Measurements from ENCODE around the gene TOR1AIP1. TPM values are rescaled to one million over a fixed set of nuclear protein-coding genes. Genes with fewer than 3 reads are reported as not detected.
"Not testable (repeated sequence)": the region's sequence is repeated elsewhere in the genome, so short reads cannot be mapped to it uniquely, and the experiment has no call there.

Gene TOR1AIP1, protein sequence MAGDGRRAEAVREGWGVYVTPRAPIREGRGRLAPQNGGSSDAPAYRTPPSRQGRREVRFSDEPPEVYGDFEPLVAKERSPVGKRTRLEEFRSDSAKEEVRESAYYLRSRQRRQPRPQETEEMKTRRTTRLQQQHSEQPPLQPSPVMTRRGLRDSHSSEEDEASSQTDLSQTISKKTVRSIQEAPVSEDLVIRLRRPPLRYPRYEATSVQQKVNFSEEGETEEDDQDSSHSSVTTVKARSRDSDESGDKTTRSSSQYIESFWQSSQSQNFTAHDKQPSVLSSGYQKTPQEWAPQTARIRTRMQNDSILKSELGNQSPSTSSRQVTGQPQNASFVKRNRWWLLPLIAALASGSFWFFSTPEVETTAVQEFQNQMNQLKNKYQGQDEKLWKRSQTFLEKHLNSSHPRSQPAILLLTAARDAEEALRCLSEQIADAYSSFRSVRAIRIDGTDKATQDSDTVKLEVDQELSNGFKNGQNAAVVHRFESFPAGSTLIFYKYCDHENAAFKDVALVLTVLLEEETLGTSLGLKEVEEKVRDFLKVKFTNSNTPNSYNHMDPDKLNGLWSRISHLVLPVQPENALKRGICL
- total RNA-seq (ENCODE audit: unreplicated experiment) = 11.1 TPM
- long read RNA-seq, partial matches to known transcripts = 0 of 2 reads
- long read RNA-seq, other reads (novel, unspliced or antisense) = 0 of 2 reads

DNA sequence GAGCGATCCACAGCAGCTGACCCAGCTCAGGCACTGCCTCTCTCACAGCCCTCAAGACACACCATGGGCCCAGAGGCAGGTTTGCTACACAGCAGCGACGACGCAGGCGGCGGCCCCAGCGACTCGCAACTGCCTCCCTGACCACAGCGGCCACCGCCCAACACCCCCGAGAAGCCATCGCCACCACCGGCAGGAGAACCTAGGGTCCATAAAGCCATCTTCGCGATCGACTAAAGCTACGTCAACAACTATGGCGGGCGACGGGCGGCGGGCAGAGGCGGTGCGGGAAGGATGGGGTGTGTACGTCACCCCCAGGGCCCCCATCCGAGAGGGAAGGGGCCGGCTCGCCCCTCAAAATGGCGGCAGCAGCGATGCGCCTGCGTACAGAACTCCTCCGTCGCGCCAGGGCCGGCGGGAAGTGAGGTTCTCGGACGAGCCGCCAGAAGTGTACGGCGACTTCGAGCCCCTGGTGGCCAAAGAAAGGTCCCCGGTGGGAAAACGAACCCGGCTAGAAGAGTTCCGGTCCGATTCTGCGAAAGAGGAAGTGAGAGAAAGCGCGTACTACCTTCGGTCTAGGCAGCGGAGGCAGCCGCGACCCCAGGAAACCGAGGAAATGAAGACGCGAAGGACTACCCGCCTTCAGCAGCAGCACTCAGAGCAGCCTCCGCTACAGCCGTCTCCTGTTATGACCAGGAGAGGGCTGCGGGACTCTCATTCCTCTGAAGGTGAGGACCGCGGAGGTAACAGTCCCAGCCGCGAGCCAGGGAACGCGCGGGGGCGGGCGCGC lies at the start of gene TOR1AIP1:
TSS of gene TOR1AIP1 (plus strand) at position 33 of the 787 bp plus-strand sequence. CDS start at position 251, 218 bp downstream.
- H3K4me3 Mint-ChIP-seq (ENCODE audit: unreplicated experiment) = peak within 1 kb of the TSS; percentile 97
- TF ChIP-seq, protein P1, sequence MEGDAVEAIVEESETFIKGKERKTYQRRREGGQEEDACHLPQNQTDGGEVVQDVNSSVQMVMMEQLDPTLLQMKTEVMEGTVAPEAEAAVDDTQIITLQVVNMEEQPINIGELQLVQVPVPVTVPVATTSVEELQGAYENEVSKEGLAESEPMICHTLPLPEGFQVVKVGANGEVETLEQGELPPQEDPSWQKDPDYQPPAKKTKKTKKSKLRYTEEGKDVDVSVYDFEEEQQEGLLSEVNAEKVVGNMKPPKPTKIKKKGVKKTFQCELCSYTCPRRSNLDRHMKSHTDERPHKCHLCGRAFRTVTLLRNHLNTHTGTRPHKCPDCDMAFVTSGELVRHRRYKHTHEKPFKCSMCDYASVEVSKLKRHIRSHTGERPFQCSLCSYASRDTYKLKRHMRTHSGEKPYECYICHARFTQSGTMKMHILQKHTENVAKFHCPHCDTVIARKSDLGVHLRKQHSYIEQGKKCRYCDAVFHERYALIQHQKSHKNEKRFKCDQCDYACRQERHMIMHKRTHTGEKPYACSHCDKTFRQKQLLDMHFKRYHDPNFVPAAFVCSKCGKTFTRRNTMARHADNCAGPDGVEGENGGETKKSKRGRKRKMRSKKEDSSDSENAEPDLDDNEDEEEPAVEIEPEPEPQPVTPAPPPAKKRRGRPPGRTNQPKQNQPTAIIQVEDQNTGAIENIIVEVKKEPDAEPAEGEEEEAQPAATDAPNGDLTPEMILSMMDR (IDR thresholded peaks at IDR 0.05; ENCODE audit: partially characterized antibody, unreplicated experiment) = peak; percentile 76
- H3K4me1 Mint-ChIP-seq (ENCODE audit: low read depth, unreplicated experiment) = peaks cover 10% of the 10 kb centered on the region
- no peaks in the 10 kb centered on the region for H3K36me3 Mint-ChIP-seq (ENCODE audit: unreplicated experiment)
- H3K9me3 Mint-ChIP-seq (ENCODE audit: unreplicated experiment) = peaks cover 15% of the 10 kb centered on the region
- peaks cover 3% of the 10 kb centered on the region for H3K27me3 Mint-ChIP-seq (ENCODE audit: unreplicated experiment)
- DNase-seq = peak; percentile 97
- H3K27ac Mint-ChIP-seq (ENCODE audit: unreplicated experiment) = peak within 1 kb of the TSS; percentile 100

DNA sequence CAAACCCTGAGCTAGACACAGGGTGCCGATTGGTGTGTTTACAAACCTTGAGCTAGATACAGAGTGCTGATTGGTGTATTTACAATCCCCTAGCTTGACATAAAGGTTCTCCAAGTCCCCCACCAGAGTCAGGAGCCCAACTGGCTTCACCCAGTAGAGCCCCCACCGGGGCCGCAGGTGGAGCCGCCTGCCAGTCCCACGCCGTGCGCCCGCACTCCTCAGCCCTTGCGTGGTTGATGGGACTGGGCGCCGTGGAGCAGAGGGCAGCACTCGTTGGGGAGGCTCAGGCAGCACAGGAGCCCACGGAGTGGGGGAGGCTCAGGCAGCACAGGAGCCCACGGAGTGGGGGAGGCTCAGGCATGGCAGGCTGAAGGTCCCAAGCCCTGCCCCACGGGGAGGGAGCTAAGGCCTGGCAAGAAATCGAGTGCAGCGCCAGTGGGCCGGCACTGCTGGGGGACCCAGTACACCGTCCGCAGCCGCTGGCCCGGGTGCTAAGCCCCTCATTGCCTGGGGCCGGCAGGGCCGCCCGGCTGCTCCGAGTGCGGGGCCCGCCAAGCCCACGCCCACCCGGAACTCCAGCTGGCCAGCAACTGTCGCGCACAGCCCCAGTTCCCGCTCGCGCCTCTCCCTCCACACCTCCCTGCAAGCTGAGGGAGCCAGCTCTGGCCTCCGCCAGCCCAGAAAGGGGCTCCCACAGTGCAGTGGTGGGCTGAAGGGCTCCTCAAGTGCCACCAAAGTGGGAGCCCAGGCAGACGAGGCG lies 45.2 kb upstream of the TOR1AIP1 start:
- DNase-seq; H3K4me1 Mint-ChIP-seq (ENCODE audit: low read depth, unreplicated experiment); H3K27ac Mint-ChIP-seq (ENCODE audit: unreplicated experiment); H3K36me3 Mint-ChIP-seq (ENCODE audit: unreplicated experiment); H3K9me3 Mint-ChIP-seq (ENCODE audit: unreplicated experiment); H3K27me3 Mint-ChIP-seq (ENCODE audit: unreplicated experiment); H3K4me3 Mint-ChIP-seq (ENCODE audit: unreplicated experiment): not testable (repeated sequence)

DNA sequence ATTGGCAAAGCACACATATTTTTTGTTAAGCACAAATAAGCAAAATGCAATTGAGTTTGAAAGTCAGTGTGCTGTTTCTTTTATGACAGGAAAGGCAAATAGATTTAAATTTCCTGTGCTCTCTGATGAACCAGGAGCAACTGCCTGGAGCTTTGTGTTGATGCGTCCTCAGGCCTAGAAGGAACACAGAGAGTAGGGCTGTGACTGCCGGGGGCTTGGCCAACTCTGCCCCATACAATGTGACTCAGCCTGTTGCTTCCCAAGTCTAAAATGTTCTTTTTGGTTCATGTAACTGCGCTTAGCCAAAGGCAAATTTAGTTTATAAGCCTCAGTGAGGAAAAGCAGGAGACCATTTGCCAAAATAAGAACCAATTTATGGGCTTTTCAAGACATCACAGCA lies 42.0 kb upstream of the TOR1AIP1 start:
- H3K9me3 Mint-ChIP-seq (ENCODE audit: unreplicated experiment) = no peaks in the 10 kb centered on the region
- TF ChIP-seq, protein P1 (IDR thresholded peaks at IDR 0.05; ENCODE audit: partially characterized antibody, unreplicated experiment) = no peak
- H3K4me1 Mint-ChIP-seq (ENCODE audit: low read depth, unreplicated experiment) = no peaks in the 10 kb centered on the region
- H3K27ac Mint-ChIP-seq (ENCODE audit: unreplicated experiment) = no peak overlapping the region
- H3K36me3 Mint-ChIP-seq (ENCODE audit: unreplicated experiment) = peaks cover 4% of the 10 kb centered on the region
- H3K27me3 Mint-ChIP-seq (ENCODE audit: unreplicated experiment) = no peaks in the 10 kb centered on the region
- no peak for DNase-seq
- H3K4me3 Mint-ChIP-seq (ENCODE audit: unreplicated experiment) = no peak overlapping the region

DNA sequence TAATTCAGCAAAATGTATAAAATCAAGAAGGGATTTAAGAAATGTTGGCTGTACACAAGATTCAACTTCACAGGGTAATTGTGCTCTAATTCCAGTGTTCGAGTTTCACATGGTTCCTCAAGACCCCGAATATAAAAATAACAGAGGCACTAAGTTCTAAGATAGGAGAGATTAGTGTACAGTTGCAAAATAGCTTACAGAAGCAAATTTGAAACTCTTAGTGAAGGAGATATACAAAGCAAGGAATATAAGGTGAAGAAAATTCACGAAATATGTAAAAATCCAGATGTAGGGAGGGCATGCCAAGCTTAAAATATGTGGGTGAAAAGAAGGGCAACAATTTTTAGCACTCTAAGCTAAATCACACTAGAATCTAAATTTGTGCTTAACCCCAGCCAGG lies 33.9 kb upstream of the TOR1AIP1 start:
- no peak overlapping the region for H3K27ac Mint-ChIP-seq (ENCODE audit: unreplicated experiment)
- H3K27me3 Mint-ChIP-seq (ENCODE audit: unreplicated experiment) = no peaks in the 10 kb centered on the region
- no peaks in the 10 kb centered on the region for H3K36me3 Mint-ChIP-seq (ENCODE audit: unreplicated experiment)
- H3K4me1 Mint-ChIP-seq (ENCODE audit: low read depth, unreplicated experiment) = no peaks in the 10 kb centered on the region
- H3K4me3 Mint-ChIP-seq (ENCODE audit: unreplicated experiment) = no peak overlapping the region
- TF ChIP-seq, protein P1 (IDR thresholded peaks at IDR 0.05; ENCODE audit: partially characterized antibody, unreplicated experiment) = no peak
- DNase-seq = no peak
- no peaks in the 10 kb centered on the region for H3K9me3 Mint-ChIP-seq (ENCODE audit: unreplicated experiment)

DNA sequence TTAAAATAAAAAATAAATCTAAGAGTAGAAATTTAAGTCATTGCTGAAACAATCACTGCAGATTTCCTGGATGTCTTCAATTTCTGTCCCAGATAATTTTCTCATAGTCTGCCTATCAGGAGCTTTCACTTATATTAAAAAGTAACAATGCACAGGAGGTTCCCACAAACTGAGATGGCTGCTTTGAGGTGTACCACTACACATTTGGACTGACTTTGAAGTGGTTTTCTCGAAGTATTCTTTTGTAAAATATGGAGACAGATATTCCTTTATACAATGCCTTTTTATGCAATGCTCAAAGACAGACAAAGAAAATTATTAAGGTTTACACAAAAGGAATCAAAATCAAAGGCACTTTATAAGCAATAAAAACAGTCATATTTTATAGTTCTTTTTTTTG lies 29.0 kb upstream of the TOR1AIP1 start:
- Mint-ChIP-seq H3K9me3 (ENCODE audit: unreplicated experiment) (no peaks in the 10 kb centered on the region), H3K36me3 (ENCODE audit: unreplicated experiment) (no peaks in the 10 kb centered on the region), H3K4me3 (ENCODE audit: unreplicated experiment) (no peak overlapping the region), H3K27ac (ENCODE audit: unreplicated experiment) (no peak overlapping the region), H3K27me3 (ENCODE audit: unreplicated experiment) (no peaks in the 10 kb centered on the region), H3K4me1 (ENCODE audit: low read depth, unreplicated experiment) (no peaks in the 10 kb centered on the region)
- TF ChIP-seq, protein P1 (IDR thresholded peaks at IDR 0.05; ENCODE audit: partially characterized antibody, unreplicated experiment) = no peak
- no peak for DNase-seq

DNA sequence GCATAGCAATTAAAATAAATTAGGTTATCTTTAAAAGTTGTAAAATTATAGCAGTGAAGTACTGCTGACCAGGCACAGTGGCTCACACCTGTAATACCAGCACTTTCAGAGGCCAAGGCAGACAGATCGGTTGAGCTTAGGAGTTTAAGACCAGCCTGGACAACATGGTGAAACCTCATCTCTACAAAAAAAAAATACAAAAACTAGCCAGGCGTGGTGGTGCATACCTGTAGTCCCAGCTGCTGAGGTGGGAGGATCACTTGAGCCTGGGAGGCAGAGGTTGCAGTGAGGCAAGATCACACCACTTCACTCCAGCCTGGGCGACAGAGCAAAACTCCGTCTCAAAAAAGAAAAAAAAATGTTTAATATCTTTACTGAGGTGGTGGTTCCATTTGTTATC lies 26.3 kb upstream of the TOR1AIP1 start:
- H3K4me1 Mint-ChIP-seq (ENCODE audit: low read depth, unreplicated experiment); DNase-seq; H3K27ac Mint-ChIP-seq (ENCODE audit: unreplicated experiment); H3K36me3 Mint-ChIP-seq (ENCODE audit: unreplicated experiment); H3K4me3 Mint-ChIP-seq (ENCODE audit: unreplicated experiment); H3K9me3 Mint-ChIP-seq (ENCODE audit: unreplicated experiment); H3K27me3 Mint-ChIP-seq (ENCODE audit: unreplicated experiment): not testable (repeated sequence)

Measured in glutamatergic neuron (in vitro differentiated cells).